Smooth muscle cell of the brain vasculature (primary cell): ENCODE results near the gene HYDIN.
"Not testable (repeated sequence)": the region's sequence is repeated elsewhere in the genome, so short reads cannot be mapped to it uniquely, and the experiment has no call there.

Source experiments
- DNase-seq: peaks from one replicate; pipeline ENCODE4 v3.0.0-alpha.2; 2012; ENCODE audit warnings: low read depth, low spot score

HYDIN gene

DNA sequence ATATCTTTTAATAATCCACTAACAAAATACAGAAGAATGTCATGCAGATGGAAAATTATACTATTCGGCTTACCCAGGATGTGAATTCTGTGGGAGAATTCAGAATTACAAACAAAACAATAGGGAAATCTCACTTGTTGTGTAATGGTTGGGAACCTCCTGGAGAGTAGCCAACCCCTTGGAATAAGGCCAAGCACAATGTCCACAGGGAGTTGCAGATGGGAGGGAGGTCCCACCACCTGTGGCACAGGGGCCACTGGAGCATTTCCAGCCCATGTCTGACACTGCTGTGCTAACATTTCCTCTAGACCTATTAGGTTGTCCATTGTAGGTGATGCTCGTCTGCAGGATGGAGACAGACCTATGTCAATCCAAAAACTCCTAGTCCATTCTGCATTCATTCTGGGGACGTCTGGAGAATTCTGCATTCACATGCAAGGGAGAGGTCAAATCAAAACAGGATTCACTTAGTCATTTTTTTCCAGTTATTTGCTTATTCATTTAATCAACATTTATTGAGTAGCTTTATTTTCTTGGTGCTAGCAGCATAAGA is 120.8 kb downstream of the HYDIN start:
- not testable (repeated sequence) for DNase-seq

DNA sequence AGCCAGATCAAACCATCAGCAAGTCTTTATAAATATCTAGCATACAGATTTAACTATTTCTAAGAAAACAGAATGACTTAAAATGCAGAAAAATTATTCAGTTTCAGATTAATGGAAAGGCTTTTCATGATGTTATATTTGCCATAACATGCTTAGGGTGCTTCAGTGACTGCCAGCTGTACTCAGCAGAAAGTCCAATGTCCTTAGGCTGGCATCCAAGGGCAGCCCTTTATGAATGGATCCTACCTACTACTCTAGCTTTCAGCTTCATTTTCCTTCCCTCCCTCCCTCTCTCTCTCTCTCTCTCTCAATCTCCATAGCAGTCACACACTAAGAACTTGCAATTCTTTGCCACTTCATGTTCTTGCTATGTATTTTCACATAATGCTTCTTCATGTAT is 124.6 kb downstream of the HYDIN start:
- not testable (repeated sequence) for DNase-seq

GRCh38 chr16:71083573-71083972 is 146.9 kb downstream of the HYDIN start:
- DNase-seq: not testable (repeated sequence)

DNA sequence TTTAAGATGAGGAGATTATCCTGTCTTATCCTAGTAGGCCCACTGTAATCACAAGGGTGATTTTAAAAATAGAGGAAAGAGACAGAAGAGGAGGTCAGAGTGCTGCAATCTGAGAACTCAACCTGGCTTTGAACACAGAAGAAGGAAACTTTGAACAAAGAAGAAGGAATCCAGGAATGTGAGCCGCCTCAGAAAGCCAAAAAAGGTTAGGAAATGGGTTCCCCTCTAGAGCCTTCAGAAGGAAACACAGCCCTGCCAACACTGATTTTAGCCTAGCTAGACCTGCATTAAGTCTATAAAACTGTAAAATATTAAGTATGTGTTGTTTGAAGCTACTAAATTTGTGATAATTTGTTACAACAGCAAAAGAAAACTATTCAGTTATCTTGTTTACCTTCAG is 149.7 kb downstream of the HYDIN start:
- DNase-seq: not testable (repeated sequence)

DNA sequence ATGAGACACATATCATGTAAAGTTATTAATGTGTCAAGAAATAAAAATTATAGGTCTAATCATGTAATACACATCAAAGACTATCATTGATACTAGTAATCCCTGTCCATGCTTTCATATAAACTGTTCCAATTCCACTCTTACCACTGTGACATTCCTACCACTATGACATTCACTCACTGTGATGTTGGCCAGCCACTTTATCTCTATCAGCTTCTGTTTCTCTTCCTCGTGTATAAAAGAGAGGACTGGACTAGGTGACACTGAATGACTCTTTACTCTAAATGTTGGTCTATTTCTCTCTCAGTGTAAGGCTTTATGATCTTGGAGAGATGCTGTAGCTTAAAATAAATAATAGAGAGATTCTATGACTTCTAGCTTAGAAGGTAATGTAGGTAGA is 150.3 kb downstream of the HYDIN start:
- not testable (repeated sequence) for DNase-seq

GRCh38 chr16:71070651-71071050 is 159.9 kb downstream of the HYDIN start:
- not testable (repeated sequence) for DNase-seq

- not testable (repeated sequence) for DNase-seq
Observed at GRCh38 chr16:71069842-71070241, 160.7 kb downstream of the HYDIN start.

GRCh38 chr16:71053897-71054609 is 176.5 kb downstream of the HYDIN start:
- not testable (repeated sequence) for DNase-seq

GRCh38 chr16:71050307-71050706 is 180.2 kb downstream of the HYDIN start:
- DNase-seq: not testable (repeated sequence)

- not testable (repeated sequence) for DNase-seq
Observed at GRCh38 chr16:71039368-71040111, 191.0 kb downstream of the HYDIN start.

- DNase-seq: not testable (repeated sequence)
Observed at GRCh38 chr16:71038421-71038820, 192.1 kb downstream of the HYDIN start.

- not testable (repeated sequence) for DNase-seq
Observed at GRCh38 chr16:71037987-71038386, 192.5 kb downstream of the HYDIN start.

DNA sequence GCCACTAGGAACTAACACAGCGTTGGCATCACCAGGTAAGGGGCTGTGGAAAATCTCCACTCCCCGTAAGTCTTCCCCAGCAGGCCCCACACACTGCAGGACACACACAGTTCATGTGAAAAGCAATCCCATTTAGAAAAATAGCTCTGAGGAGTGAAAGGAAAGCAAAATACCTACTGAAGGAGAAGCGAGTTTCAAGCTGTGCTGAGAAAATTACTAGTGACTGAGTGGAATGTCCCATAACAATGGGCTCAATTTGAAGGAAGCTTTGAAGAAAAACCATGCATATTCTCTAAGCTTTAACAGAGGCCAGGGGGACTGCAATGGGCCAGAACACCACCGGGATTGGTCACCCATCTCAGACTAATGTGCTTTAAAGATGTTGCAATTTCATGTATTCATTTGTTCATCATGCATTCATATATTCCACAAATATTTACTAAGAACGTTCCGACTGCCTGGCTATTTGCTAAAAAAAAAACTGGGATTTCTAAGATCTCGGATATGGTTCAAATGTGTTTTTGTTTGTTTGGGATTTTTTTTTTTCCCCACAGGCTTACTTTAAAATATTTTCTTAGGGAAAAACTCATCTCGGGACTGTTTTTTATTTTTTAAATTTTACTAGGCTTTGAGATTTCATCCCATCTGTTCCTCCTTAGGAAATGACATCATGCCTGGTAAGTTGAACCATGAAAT is 202.3 kb downstream of the HYDIN start:
- not testable (repeated sequence) for DNase-seq

- DNase-seq: not testable (repeated sequence)
Observed at GRCh38 chr16:71027511-71027910, 203.0 kb downstream of the HYDIN start.

DNA sequence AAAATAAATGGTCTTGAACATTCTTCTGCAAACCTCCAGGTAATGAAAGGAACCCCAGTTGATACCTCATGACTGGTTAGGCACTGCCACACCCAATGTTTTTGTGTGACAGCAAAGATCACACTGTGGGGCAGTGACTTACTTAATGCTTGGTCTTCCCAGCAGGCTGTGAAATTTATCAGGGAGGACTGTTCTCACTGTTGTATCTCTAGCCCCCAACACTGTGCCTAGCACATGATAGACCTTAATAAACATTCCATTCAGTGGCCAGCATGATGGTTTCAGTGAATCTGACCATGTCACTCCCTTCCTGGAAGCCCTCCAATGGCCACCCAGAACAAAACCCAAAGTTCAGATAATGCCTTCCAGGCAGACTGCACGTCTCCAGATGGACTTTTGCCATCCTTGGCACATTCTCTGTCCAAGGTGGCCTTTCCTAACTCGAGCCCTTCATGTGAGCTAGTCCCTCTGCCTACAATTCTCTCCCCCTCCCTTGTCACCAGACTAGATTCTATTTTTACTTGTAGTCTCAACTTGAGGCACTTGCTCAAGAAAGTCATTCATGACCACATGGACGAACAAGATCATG is 206.6 kb downstream of the HYDIN start:
- DNase-seq: not testable (repeated sequence)

DNA sequence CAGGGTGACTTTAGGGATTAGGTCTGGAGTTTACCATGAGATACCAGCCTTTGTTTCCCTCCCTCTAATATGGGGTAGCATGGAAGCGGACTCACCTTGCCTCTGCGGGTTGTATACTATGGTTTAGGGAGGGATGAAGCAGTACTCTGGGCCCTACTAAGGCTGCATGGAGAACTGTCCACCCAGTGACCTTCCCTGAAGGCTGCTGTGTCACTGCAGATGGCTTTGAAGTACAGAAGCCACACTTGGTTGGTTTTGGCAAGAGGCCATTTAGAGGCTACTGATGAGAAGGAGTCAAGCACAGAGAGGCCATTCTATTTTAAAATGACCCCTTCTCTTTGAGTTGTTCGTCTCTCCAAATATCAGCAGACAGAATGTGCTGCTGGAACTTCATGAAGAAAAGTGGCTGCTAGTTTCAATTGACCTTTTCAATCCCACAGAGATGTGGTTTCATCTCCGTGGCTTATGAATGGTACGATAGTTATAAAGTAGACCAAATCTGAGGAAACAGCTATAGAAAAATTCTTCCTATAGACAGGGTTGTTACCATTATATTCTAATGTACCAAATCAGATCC is 208.5 kb downstream of the HYDIN start:
- DNase-seq: not testable (repeated sequence)

DNA sequence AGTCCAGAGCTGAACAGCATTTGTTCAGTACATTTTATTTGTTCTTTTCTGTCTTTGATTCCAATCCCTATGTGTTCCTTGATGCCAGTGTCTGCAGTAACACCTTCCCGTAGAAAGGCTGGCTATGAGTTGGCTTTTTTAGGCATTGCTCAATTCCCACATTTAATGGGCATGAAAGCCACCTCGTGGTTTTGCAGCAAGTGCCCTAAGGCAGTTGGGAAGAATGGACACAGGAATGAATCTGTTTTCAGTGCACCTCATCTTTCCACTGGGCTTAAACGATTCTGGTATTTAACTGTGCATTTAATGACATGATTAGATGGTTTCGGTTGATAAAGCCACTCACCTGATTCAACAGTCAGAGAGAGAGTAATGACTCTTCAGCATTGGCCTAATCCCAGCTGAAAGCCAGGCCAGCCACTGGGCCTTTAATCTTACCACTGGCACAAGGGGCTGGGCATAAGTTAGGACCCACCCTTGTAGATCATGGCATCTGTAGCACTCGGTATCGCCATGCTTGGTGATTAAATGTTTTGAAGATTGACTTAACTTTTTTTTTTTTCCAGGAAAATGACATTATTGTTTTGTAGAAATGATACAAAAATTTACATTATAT is 211.3 kb downstream of the HYDIN start:
- not testable (repeated sequence) for DNase-seq

- not testable (repeated sequence) for DNase-seq
Observed at GRCh38 chr16:71015419-71015818, 215.1 kb downstream of the HYDIN start.

DNA sequence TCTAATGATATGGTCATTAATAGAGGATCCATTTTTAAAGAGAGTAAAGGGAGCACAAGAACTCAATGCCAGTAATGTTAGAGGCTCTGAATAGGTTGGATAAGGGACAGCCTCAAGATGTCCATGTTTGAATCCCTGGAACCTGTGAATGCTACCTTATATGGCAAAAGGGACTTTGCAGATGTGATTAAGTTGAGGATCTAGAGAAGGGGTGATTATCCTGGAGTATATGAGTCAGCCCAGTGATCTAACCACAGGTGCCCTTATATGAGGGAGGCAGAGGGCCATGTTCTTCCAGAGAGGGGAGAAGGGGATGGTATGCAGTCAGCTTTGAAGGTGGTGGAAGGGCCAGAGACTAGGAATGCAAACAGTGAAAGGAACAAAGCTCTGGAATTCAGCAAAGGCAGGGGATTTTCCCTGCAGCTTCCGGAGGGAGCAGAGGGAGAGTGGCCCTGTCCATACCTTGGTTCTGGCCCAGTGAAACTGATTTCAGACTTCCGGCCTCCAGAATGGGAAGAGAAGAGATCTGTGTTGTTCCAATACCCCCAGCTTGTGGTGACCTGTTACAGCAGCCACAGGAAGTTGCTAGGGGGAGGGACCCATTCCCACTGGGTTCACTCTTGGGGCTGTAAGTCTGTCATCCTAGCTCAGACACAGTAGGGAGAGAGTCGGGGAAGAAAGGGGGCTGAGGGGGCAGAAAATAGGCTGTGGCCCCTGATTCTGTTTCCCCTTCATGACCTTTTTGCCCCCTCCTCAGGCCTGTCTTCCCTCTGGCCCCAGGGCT is 220.9 kb downstream of the HYDIN start:
- DNase-seq: not testable (repeated sequence)

GRCh38 chr16:71006516-71006915 is 224.0 kb downstream of the HYDIN start:
- DNase-seq: not testable (repeated sequence)
